ENCODE data around the gene CDC42EP3.
A peak's percentile ranks its signal among the peaks of the same experiment; 100 is the strongest.

GRCh38 chr2:37648331-37649011 is 23.0 kb downstream of the CDC42EP3 start:
- TF ChIP-seq CTCF (IDR thresholded peaks at IDR 0.05) (peak in 3 of 6 experiments; percentile 16 to 43 (median 32)), POLR2A (IDR thresholded peaks at IDR 0.05) (no peak)

Measured in esophagus squamous epithelium (tissue), 4 donors.